Measurements from ENCODE around the gene NIPSNAP2. TPM values are rescaled to one million over a fixed set of nuclear protein-coding genes. Genes with fewer than 3 reads are reported as not detected.
"Not testable (repeated sequence)": the region's sequence is repeated elsewhere in the genome, so short reads cannot be mapped to it uniquely, and the experiment has no call there.

The NIPSNAP2 gene
- total RNA-seq, 1 donor from 2014 or later: 39.6 TPM

GRCh38 chr7:56046721-56047445, 82.5 kb downstream of the NIPSNAP2 start:
- Mint-ChIP-seq H3K9me3 (ENCODE audit: unreplicated experiment) (peaks cover 4% of the 10 kb centered on the region), H3K27me3 (ENCODE audit: unreplicated experiment) (peaks cover 2% of the 10 kb centered on the region), H3K36me3 (ENCODE audit: unreplicated experiment) (no peaks in the 10 kb centered on the region), H3K4me1 (ENCODE audit: low read depth, unreplicated experiment) (no peaks in the 10 kb centered on the region), H3K27ac (ENCODE audit: unreplicated experiment) (no peak overlapping the region), H3K4me3 (ENCODE audit: unreplicated experiment) (no peak overlapping the region)
- no peak for DNase-seq
- no peak for TF ChIP-seq CTCF (IDR thresholded peaks at IDR 0.05; ENCODE audit: partially characterized antibody, unreplicated experiment)

- not testable (repeated sequence) for H3K9me3 Mint-ChIP-seq (ENCODE audit: unreplicated experiment); H3K36me3 Mint-ChIP-seq (ENCODE audit: unreplicated experiment); H3K27me3 Mint-ChIP-seq (ENCODE audit: unreplicated experiment); H3K27ac Mint-ChIP-seq (ENCODE audit: unreplicated experiment); DNase-seq; H3K4me3 Mint-ChIP-seq (ENCODE audit: unreplicated experiment); H3K4me1 Mint-ChIP-seq (ENCODE audit: low read depth, unreplicated experiment)
These were observed 83.2 kb downstream of the NIPSNAP2 start for GRCh38 chr7:56047446-56048116.

- peaks cover 2% of the 10 kb centered on the region for H3K27me3 Mint-ChIP-seq (ENCODE audit: unreplicated experiment)
- peaks cover 3% of the 10 kb centered on the region for H3K9me3 Mint-ChIP-seq (ENCODE audit: unreplicated experiment)
- no peaks in the 10 kb centered on the region for H3K36me3 Mint-ChIP-seq (ENCODE audit: unreplicated experiment)
- peaks cover 4% of the 10 kb centered on the region for H3K4me1 Mint-ChIP-seq (ENCODE audit: low read depth, unreplicated experiment)
- no peak overlapping the region for H3K4me3 Mint-ChIP-seq (ENCODE audit: unreplicated experiment)
- no peak for TF ChIP-seq CTCF (IDR thresholded peaks at IDR 0.05; ENCODE audit: partially characterized antibody, unreplicated experiment)
- DNase-seq: no peak
- no peak overlapping the region for H3K27ac Mint-ChIP-seq (ENCODE audit: unreplicated experiment)
These were observed 83.9 kb downstream of the NIPSNAP2 start for GRCh38 chr7:56048245-56048644.

- H3K4me1 Mint-ChIP-seq (ENCODE audit: low read depth, unreplicated experiment); H3K4me3 Mint-ChIP-seq (ENCODE audit: unreplicated experiment); H3K27ac Mint-ChIP-seq (ENCODE audit: unreplicated experiment); H3K27me3 Mint-ChIP-seq (ENCODE audit: unreplicated experiment); DNase-seq; H3K36me3 Mint-ChIP-seq (ENCODE audit: unreplicated experiment); H3K9me3 Mint-ChIP-seq (ENCODE audit: unreplicated experiment): not testable (repeated sequence)
These were observed 84.4 kb downstream of the NIPSNAP2 start for GRCh38 chr7:56048763-56049162.

Other genes with a start within 250 kb of the NIPSNAP2 start
- not detected for gene SEPTIN14, start 101.8 kb upstream of the NIPSNAP2 start, total RNA-seq (ENCODE audit: unreplicated experiment)
- gene ZNF713, start 77.1 kb upstream of the NIPSNAP2 start, total RNA-seq (ENCODE audit: unreplicated experiment): 13.2 TPM
- 13.4 TPM for gene MRPS17, start 12.7 kb upstream of the NIPSNAP2 start, total RNA-seq (ENCODE audit: unreplicated experiment)
- gene PSPH, start 86.9 kb downstream of the NIPSNAP2 start, total RNA-seq (ENCODE audit: unreplicated experiment): 51.6 TPM
- 203 TPM for gene CCT6A, start 87.2 kb downstream of the NIPSNAP2 start, total RNA-seq (ENCODE audit: unreplicated experiment)
- gene SUMF2, start 99.7 kb downstream of the NIPSNAP2 start, total RNA-seq (ENCODE audit: unreplicated experiment): 59.3 TPM
- gene PHKG1, start 128.4 kb downstream of the NIPSNAP2 start, total RNA-seq (ENCODE audit: unreplicated experiment): not detected
- gene CHCHD2, start 141.9 kb downstream of the NIPSNAP2 start, total RNA-seq (ENCODE audit: unreplicated experiment): not detected
- gene NUPR2, start 151.8 kb downstream of the NIPSNAP2 start, total RNA-seq (ENCODE audit: unreplicated experiment): not detected

Measured in glutamatergic neuron (in vitro differentiated cells).